ENCODE data around the gene DAZAP2.
"Not testable (repeated sequence)": the region's sequence is repeated elsewhere in the genome, so short reads cannot be mapped to it uniquely, and the experiment has no call there.

Gene DAZAP2

GRCh38 chr12:51285843-51286242, 47.2 kb downstream of the DAZAP2 start:
- Histone ChIP-seq H3K4me1 (ENCODE audit: control insufficient read depth, insufficient read depth, low read length) (peaks cover 8% of the 10 kb centered on the region), H3K9me3 (replicated peaks; ENCODE audit: low read length) (no peaks in the 10 kb centered on the region), H3K9ac (ENCODE audit: low read depth, low read length) (no peak overlapping the region), H3K4me3 (ENCODE audit: low read length) (no peak overlapping the region), H3K4me2 (ENCODE audit: low read length) (no peak overlapping the region), H3K27me3 (ENCODE audit: control insufficient read depth, insufficient read depth, low read length) (no peaks in the 10 kb centered on the region), H3K36me3 (ENCODE audit: insufficient read depth, low read length) (no peaks in the 10 kb centered on the region)

DNA sequence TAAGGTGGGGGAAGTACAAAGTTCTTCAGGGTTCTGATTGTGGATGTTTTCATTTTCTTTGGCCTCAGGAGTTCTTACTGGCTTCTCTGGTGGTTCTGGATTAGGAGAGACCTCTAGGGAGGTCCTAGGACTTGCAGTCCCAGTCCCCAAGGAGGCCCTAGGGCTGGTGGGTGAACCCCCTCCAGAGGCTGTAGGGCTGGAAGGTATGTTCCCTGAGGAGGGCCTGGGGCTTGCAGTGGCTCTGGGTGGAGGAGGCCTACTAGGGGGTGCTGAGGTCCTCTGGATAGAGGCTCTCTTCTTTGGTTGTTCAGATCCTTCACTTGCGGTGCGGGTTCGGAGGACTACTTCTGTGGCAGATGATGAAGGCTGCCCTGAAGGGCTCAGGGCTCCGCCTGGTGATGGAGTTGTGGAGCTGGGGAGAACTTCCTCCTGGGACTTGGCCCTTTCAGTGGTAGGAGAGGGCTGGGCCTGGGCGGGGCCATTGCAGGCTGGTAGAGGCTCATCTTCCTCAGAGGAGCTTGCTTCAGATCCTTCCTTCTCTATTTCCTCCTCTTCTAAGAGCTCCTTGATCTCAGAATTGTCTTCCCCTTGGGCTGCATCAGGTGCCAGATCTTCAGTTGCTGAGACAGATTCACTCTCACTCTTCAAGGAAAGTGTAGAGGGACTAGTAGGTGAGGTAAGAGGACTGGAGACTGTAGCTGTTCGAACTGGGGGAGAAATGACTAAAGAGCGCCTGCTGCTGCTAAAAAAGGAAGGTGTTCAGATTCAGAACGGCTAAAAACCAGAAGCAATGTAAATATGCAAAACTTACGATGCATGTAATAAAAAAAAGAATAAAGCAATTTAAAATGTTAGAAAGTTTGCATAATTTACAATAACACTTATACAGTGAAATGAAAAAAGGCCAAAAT, 53.2 kb downstream of the DAZAP2 start:
- not testable (repeated sequence) for H3K9ac ChIP-seq (ENCODE audit: low read depth, low read length)

More for the DNA sequence above, 53.2 kb downstream of the DAZAP2 start:
- H3K4me3 ChIP-seq (ENCODE audit: low read length); H3K4me2 ChIP-seq (ENCODE audit: low read length); H3K9me3 ChIP-seq (replicated peaks; ENCODE audit: low read length); H3K36me3 ChIP-seq (ENCODE audit: insufficient read depth, low read length); H3K27me3 ChIP-seq (ENCODE audit: control insufficient read depth, insufficient read depth, low read length); H3K4me1 ChIP-seq (ENCODE audit: control insufficient read depth, insufficient read depth, low read length): not testable (repeated sequence)

Data from skeletal muscle satellite cell (primary cell).